ENCODE data around the gene GFRA4.

GRCh38 chr20:3631534-3631933, 31.7 kb downstream of the GFRA4 start:
- TF ChIP-seq POLR2A (IDR thresholded peaks at IDR 0.05), result no peak
- TF ChIP-seq CTCF (IDR thresholded peaks at IDR 0.05), result no peak
- no peak for TF ChIP-seq POLR2AphosphoS5 (IDR thresholded peaks at IDR 0.05)
- no peak for TF ChIP-seq EP300 (IDR thresholded peaks at IDR 0.05)

Data from sigmoid colon (tissue), 4 donors.